ENCODE measurements around the gene RIPOR1.

The RIPOR1 gene

DNA sequence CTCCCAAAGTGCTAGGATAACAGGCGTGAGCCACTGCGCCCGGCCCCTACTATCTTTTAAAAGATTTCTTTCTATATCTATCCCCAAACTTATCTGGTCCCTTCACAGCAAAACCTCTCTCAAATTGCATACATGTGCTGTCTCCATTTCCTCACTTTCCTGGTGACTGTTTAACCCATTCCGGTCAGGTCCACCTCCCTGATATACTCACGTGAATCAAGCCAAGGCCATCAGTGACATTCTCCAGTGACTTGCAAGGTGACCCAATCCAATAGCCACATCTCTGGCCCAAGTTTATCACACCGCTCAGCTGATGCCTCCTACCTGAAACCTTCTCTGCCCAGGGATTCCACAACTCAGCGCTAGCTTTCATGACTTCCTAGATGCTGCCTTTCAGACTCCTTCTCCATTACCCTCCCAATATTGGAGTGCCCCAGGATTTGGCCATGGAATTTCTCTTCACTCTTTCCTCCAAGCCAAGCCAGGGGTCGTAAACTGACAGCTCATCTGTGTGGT is 32.3 kb downstream of the RIPOR1 start:
- no peak for DNase-seq (ENCODE audit: low read depth)

GRCh38 chr16:67561501-67561823 is 32.8 kb downstream of the RIPOR1 start:
- no peak for DNase-seq (ENCODE audit: low read depth)

DNA sequence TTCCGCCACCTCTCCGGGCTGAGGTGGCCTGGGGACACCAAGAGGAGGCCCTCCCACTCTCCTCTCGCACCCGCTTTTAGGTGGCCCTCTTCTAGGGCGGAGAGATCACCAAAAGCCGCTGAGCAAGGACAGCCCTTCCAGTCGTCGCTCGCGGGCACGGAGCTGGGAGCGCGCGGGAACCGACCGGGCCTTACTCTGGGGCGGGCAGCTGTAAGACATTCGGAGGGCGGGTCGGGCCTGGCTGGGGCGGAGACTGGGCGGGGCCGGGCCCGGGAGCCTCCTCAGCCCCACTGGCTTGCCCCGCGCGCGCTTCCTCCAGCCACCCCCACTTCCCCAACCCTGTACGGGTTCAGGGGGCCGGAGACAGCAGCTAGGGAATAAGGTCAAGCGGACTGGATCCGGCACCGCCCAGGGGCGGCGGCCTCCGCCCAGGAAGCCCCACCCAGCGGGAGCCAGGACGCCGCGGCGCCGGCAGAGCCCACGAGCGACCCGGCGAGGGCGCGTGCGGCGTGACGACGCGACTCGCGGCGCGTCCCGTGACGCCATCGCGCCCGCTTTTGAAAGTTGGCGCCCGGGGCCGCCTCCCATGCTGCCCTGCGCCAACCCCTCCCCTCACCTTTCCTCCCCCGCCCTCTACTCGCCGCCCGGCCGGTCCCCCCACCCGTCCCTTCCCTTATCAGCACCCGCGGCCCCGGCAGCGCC is 33.3 kb downstream of the RIPOR1 start:
- peak; percentile 95 for DNase-seq (ENCODE audit: low read depth)

DNA sequence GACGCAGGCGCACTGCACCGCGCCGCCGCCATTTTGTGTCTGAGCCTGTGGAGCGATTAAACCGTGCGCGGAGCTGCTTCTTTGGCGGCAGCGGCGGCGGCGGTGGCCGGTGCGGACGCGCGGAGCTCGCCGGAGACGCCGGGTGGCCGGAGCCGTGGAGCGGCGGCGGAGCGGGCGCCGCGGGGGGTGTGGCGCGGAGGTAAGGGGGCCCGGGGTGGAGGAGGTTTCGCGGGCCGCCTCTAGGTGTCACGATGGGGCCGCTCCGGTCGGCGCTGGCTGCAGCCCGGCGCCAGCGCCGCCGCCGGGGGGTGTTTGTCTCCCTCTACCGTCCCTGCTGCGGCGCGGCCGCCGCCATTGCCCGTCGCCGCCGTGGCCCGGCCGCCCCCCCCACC is 33.9 kb downstream of the RIPOR1 start, which contains the start of gene CTCF:
Gene CTCF, plus strand, starts transcription at position 1 of the 392 bp plus-strand sequence. CDS start 48,307 bp downstream, outside the sequence.
- DNase-seq (ENCODE audit: low read depth): peak; percentile 67

DNA sequence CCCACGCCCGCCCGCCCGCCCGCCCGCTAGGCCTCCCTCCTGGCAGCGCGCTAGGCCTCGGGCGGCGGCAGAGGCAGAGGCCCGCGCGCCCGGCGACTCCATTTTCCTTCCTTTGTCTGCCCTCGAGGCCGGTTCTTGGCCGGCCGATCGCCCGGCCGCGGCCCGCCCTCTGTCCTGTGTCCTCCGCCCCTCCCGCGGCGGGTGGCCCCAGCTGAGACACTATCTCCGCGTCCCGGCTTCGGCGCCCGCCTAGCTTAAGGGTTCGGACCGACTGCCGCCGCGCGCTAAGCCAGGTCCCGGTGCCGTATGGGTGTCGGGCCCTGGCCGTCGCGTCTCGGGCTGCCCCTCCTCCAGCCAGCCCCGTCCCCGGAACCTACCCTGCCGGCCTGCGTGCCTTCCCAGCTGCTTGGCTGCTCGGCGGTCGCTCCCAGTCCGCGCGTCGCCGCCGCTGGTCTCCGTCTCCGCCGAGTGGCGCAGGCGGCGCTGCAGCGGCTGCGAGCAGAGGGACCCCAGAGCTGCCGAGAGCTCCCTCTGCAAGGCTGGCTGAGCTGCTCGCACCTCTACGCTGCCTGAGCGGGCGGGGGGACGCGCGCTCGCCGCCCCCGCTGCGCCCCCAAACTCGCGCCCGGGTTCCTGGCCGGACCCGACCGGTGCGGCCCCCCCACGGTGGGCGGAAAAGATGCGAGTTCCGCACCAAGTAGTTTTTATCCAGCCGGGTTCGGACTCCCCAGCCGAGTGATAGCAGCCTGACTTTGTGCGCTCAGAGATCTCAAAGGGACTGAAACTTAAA is 34.5 kb downstream of the RIPOR1 start:
- no peak for DNase-seq (ENCODE audit: low read depth)

GRCh38 chr16:67563708-67564468 is 35.3 kb downstream of the RIPOR1 start:
- DNase-seq (ENCODE audit: low read depth): peak; percentile 65

DNA sequence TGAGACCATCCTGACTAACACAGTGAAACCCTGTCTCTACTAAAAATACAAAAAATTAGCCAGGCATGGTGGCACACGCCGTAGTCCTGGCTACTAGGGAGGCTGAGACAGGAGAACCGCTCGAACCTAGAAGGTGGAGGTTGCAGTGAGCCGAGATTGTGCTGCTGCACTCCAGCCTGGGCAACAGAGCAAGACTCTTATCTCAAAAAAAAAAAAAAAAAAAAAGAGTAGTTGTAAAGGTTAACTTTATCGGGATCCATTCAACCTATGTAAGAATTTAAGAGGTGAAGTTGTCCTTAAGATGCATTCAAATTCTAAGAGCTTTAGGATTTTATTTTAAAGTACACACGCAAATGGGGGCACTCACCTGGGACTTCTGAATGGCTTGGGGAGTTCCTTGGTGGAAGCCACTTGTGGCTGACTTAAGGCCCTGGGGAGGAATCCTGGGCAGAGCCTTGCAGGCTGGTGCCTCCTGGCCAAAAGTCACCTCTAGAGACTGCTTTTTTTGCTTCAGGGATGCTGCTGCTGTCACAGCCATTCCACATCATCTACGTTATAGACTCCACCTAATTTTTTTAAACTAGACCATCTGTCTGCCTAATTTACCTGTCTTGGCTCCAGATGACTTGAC is 37.0 kb downstream of the RIPOR1 start:
- DNase-seq (ENCODE audit: low read depth): no peak

DNA sequence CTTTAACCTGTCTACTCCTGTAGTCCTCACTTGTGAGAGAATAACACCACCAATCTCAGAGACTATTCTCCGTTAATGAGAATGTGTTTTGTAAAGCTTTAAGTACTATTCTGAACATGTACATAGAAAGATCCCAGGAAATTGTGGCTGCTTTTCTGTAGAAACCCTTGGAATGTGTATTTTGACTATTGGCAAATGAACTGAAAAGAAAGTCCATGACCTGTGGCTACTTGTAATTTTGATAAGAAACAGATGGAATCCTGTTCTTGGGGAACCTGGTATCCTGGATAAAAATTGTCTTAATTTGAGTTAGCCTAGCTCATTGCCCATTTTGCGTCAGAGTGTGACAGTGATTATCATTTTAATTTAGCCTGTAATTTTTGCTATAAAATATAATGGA is 42.8 kb downstream of the RIPOR1 start:
- no peak for DNase-seq (ENCODE audit: low read depth)

DNA sequence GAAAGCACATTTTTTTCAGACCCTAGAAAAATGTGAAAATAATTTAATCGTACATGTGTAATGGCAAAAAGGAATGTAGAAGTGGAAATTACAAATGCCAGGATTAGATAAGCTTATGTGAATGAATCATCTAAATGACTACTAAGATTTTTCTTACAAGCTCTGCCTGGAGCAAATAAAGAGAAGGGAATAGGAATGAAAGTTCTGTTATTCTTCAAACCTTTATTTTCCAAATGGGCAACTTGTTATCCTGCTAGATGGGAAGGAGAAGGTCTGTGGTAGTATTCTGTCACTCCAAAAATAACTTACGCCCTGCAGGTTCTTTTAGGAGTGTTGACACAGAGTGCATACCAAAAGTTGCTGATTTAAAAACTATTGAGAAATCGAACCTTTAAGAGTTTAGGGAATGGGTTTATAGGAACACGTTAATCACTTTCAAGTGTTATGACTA is 43.4 kb downstream of the RIPOR1 start:
- DNase-seq (ENCODE audit: low read depth): no peak

GRCh38 chr16:67579686-67580085 is 51.1 kb downstream of the RIPOR1 start:
- no peak for DNase-seq (ENCODE audit: low read depth)

DNA sequence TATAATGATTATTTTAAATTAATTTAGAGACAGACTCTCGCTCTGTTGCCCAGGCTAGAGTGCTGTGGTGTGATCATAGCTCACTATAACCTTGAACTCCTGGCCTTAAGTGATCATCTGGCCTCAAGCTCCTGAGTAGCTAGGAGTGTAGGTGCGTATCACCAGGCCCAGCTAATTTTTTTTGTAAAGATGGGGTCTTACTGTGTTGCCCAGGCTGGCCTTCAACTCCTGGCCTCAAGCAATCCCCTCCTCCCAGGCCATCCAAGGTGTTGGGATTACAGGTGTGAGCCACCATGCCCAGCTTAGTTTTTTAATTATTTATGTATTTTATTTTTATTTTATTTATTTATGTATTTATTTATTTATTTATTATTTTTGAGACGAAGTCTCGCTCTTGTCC is 51.6 kb downstream of the RIPOR1 start:
- no peak for DNase-seq (ENCODE audit: low read depth)

GRCh38 chr16:67593288-67593687 is 64.7 kb downstream of the RIPOR1 start:
- DNase-seq (ENCODE audit: low read depth): no peak

- no peak for DNase-seq (ENCODE audit: low read depth)
These were observed 65.1 kb downstream of the RIPOR1 start for GRCh38 chr16:67593701-67594100.

DNA sequence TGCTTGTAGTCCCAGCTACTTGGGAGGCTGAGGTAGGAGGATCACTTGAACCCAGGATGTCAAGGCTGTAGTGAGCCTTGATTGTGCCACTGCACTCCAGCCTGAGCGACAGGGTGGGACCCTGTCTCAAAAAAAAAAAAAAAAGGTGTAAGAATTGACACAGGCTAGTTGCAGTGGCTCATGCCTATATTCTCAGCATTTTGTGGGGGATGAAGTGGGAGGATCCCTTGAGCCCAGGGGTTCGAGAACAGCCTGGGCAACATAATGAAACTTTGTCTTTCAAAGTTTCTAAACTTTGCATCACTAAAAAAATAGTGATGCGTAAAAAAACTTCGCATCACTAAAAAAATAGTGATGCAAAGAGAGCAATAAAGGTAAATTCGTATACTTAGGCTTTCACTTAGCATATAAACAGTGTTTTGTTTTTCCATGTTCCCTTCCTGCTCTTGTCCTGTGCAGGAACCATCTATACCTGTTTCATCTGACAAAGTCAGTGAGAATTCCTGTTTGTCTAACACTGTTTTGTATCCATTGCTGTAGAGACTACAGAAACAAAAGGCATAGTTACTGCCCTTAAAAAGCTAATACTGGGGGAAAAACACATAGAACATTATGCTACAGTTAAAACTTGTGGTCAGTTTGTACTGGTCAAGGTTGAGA is 65.8 kb downstream of the RIPOR1 start:
- DNase-seq (ENCODE audit: low read depth): no peak

GRCh38 chr16:67594956-67595355 is 66.3 kb downstream of the RIPOR1 start:
- no peak for DNase-seq (ENCODE audit: low read depth)

Measured in stromal cell of bone marrow (primary cell).